ENCODE results near the gene GLI2. TPM values are rescaled to one million over a fixed set of nuclear protein-coding genes. Genes with fewer than 3 reads are reported as not detected.
A peak's percentile ranks its signal among the peaks of the same experiment; 100 is the strongest.

The GLI2 gene
- total RNA-seq, 1 donor from 2014 or later, result 33.2 TPM

GRCh38 chr2:120747281-120747680 lies 11.6 kb downstream of the GLI2 start:
- TF ChIP-seq CTCF (IDR thresholded peaks at IDR 0.05), result no peak
- DNase-seq (ENCODE audit: extremely low spot score, unreplicated experiment), result peak; percentile 62
- no peaks in the 10 kb centered on the region for H3K9me3 Mint-ChIP-seq (ENCODE audit: unreplicated experiment)
- H3K36me3 Mint-ChIP-seq (ENCODE audit: unreplicated experiment), result no peaks in the 10 kb centered on the region
- no peaks in the 10 kb centered on the region for H3K27me3 Mint-ChIP-seq (ENCODE audit: unreplicated experiment)
- H3K4me3 Mint-ChIP-seq (ENCODE audit: unreplicated experiment), result no peak overlapping the region
- H3K27ac Mint-ChIP-seq (ENCODE audit: unreplicated experiment), result peak overlapping the region; percentile 38
- peaks cover 58% of the 10 kb centered on the region for H3K4me1 Mint-ChIP-seq (ENCODE audit: unreplicated experiment)

GRCh38 chr2:120747706-120748105 lies 12.0 kb downstream of the GLI2 start:
- DNase-seq (ENCODE audit: extremely low spot score, unreplicated experiment), result no peak
- Mint-ChIP-seq H3K27ac (ENCODE audit: unreplicated experiment) (peak overlapping the region; percentile 41), H3K9me3 (ENCODE audit: unreplicated experiment) (no peaks in the 10 kb centered on the region), H3K4me3 (ENCODE audit: unreplicated experiment) (no peak overlapping the region), H3K4me1 (ENCODE audit: unreplicated experiment) (peaks cover 54% of the 10 kb centered on the region), H3K36me3 (ENCODE audit: unreplicated experiment) (no peaks in the 10 kb centered on the region), H3K27me3 (ENCODE audit: unreplicated experiment) (no peaks in the 10 kb centered on the region)
- TF ChIP-seq CTCF (IDR thresholded peaks at IDR 0.05), result no peak

GRCh38 chr2:120748310-120748709 lies 12.6 kb downstream of the GLI2 start:
- no peak overlapping the region for H3K4me3 Mint-ChIP-seq (ENCODE audit: unreplicated experiment)
- no peak for TF ChIP-seq CTCF (IDR thresholded peaks at IDR 0.05)
- H3K9me3 Mint-ChIP-seq (ENCODE audit: unreplicated experiment), result no peaks in the 10 kb centered on the region
- H3K4me1 Mint-ChIP-seq (ENCODE audit: unreplicated experiment), result peaks cover 48% of the 10 kb centered on the region
- peak overlapping the region; percentile 41 for H3K27ac Mint-ChIP-seq (ENCODE audit: unreplicated experiment)
- DNase-seq (ENCODE audit: extremely low spot score, unreplicated experiment), result peak; percentile 67
- no peaks in the 10 kb centered on the region for H3K27me3 Mint-ChIP-seq (ENCODE audit: unreplicated experiment)
- H3K36me3 Mint-ChIP-seq (ENCODE audit: unreplicated experiment), result no peaks in the 10 kb centered on the region

GRCh38 chr2:120748741-120749140 lies 13.1 kb downstream of the GLI2 start:
- DNase-seq (ENCODE audit: extremely low spot score, unreplicated experiment), result no peak
- Mint-ChIP-seq H3K27me3 (ENCODE audit: unreplicated experiment) (no peaks in the 10 kb centered on the region), H3K36me3 (ENCODE audit: unreplicated experiment) (no peaks in the 10 kb centered on the region), H3K4me3 (ENCODE audit: unreplicated experiment) (no peak overlapping the region), H3K4me1 (ENCODE audit: unreplicated experiment) (peaks cover 47% of the 10 kb centered on the region), H3K9me3 (ENCODE audit: unreplicated experiment) (no peaks in the 10 kb centered on the region), H3K27ac (ENCODE audit: unreplicated experiment) (no peak overlapping the region)
- no peak for TF ChIP-seq CTCF (IDR thresholded peaks at IDR 0.05)

- H3K27ac Mint-ChIP-seq (ENCODE audit: unreplicated experiment), result peak overlapping the region; percentile 71
- no peaks in the 10 kb centered on the region for H3K9me3 Mint-ChIP-seq (ENCODE audit: unreplicated experiment)
- H3K4me1 Mint-ChIP-seq (ENCODE audit: unreplicated experiment), result peaks cover 55% of the 10 kb centered on the region
- no peaks in the 10 kb centered on the region for H3K27me3 Mint-ChIP-seq (ENCODE audit: unreplicated experiment)
- TF ChIP-seq CTCF (IDR thresholded peaks at IDR 0.05), result no peak
- peak; percentile 79 for DNase-seq (ENCODE audit: extremely low spot score, unreplicated experiment)
- H3K36me3 Mint-ChIP-seq (ENCODE audit: unreplicated experiment), result peaks cover 2% of the 10 kb centered on the region
- no peak overlapping the region for H3K4me3 Mint-ChIP-seq (ENCODE audit: unreplicated experiment)
Observed at GRCh38 chr2:120749506-120750431, 14.1 kb downstream of the GLI2 start.

All from osteocyte (in vitro differentiated cells).